DND-41 (cell line): ENCODE measurements around the gene POU2AF3.

Experiments
- CTCF ChIP-seq: IDR thresholded peaks from 2 replicates; pipeline ENCODE4 v1.5.1; 2012; ENCODE audit warnings: borderline replicate concordance, low read length, moderate library complexity, mild to moderate bottlenecking; ENCODE audit not compliant: poor library complexity, severe bottlenecking; ENCODE audit errors: extremely low read depth
- EZH2 ChIP-seq: IDR thresholded peaks from 3 replicates; pipeline ENCODE4 v1.6.1; 2012; ENCODE audit warnings: borderline replicate concordance, low read depth, mild to moderate bottlenecking, moderate library complexity, low read length, inconsistent platforms; ENCODE audit not compliant: severe bottlenecking

- no peak for TF ChIP-seq CTCF
- no peak for TF ChIP-seq EZH2
These were observed 48.8 kb downstream of the POU2AF3 start for GRCh38 chr11:111347002-111347722.
